HL-60/S4 treated with phorbol 12-myristate 13-acetate at 8.2 ng/mL for 4 days and 3 days (cell line): ENCODE results near the gene SSNA1.

Experiments
- in situ Hi-C: fragments of 300-500 bp; cut with MboI; formaldehyde crosslinking; loops from 2 replicates; pipeline ENCODE4 v1.15.0; 2022; ENCODE audit warnings: low sequenced_read_pairs

SSNA1 gene

DNA sequence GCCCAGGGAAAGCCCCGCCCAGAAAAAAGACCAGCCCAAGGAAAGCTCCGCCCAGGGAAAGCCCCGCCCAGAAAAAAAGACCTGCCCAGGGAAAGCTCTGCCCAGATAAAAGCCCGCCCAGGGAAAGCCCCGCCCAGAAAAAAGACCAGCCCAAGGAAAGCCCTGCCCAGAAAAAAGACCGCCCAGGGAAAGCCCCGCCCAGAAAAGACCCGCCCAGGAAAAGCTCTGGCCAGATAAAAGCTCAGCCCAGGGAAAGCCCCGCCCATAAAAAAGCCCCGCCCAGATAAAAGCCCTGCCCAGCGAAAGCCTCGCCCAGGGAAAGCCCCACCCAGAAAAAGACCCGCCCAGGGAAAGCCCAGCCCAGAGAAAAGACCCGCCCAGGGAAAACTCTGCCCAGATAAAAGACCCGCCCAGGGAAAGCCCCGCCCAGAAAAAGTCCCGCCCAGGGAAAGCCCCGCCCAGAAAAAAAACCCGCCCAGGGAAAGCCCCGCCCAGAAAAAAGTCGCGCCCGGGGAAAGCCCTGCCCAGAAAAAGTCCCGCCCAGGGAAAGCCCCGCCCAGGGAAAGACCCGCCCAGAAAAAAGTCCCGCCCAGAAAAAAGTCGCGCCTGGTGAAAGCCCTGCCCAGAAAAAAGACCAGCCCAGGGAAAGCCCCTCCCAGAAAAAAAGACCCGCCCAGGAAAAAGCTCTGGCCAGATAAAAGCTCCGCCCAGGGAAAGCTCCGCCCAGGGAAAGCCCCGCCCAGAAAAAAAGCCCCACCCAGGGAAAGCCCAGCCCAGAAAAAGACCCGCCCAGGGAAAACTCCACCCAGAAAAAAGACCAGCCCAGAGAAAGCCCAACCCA, 37.6 kb upstream of the SSNA1 start:
- in situ Hi-C loops, result no loop called here

GRCh38 chr9:137152844-137153405, 35.6 kb upstream of the SSNA1 start:
- in situ Hi-C loops, result no loop called here

- in situ Hi-C loops, result no loop called here
Observed at GRCh38 chr9:137156567-137157375, 31.7 kb upstream of the SSNA1 start.

DNA sequence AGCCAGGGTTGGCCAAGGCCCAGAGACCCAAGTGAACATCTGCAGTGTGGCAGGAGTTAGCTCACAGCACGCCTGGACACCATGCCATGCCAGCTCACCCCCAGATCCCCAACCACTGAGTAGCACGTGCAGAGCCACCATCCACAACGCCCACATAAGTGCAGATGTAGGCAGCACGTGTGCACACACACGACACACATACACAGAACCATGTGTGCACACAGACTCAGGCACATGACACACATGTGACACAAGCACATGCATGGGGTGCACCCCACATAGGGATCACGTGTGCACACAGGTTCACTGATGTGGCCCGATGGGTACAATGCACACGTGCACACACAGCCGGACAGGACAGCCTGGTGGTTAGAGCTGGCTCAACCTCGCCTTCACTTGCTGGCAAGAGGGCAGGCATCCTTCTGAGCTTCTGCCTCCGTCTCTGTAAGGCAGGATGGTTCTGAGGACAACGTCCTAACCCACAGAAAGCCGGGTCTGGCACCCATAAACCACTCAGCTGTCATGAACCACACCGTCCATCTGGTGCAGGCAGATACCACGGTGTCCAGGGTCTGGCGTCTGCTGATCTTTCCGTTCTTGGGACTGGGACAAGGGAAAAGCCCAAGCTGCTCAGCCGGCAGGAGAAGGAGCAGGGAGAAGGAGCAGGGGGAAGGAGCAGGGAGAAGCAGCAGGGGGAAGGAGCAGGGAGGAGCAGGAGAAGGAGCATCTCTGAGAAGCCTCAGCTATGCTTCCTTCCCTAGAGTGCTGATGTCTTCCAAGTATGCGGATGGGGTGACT, 30.7 kb upstream of the SSNA1 start:
- in situ Hi-C loops, result no loop called here

DNA sequence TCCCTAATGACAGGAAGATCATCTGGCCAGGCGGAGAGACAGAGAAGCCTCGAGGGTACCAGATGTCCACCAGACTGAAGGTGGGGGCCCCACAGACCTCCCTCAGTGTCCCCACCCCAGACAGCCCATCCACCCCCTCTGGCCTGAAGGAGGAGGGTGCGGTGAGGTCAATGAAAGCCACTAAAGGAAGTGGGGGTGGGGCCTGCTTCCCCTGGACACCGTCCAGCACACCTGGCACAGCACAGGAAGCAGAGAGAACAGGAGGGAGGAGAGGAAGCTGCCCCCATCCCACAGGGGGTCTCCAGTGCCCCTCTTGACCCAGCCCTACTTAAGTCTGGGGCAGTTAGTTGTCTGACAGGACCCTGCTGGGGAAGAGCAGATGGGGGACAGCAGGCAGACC, 29.9 kb upstream of the SSNA1 start:
- in situ Hi-C loops, result no loop called here

GRCh38 chr9:137159105-137160053, 29.1 kb upstream of the SSNA1 start:
- in situ Hi-C loops, result no loop called here

DNA sequence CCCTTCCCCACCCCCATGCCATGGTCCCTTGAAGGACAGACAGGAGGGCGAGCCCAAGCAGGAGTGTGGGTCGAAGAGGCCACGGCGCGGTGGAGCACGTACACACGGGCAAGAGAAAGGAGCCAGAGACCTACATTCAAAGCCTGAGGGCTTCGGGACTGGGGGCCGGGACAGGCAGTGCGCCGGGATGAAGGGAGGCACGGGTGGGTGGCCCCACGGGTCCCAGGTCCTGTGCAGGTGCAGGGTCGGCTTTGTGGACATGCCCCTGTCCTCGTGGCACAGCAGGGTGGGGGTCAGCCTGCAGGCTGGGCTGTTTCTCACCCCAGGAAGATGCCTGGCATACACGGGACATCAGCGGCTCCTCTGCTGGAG, 28.4 kb upstream of the SSNA1 start:
- in situ Hi-C loops, result no loop called here

DNA sequence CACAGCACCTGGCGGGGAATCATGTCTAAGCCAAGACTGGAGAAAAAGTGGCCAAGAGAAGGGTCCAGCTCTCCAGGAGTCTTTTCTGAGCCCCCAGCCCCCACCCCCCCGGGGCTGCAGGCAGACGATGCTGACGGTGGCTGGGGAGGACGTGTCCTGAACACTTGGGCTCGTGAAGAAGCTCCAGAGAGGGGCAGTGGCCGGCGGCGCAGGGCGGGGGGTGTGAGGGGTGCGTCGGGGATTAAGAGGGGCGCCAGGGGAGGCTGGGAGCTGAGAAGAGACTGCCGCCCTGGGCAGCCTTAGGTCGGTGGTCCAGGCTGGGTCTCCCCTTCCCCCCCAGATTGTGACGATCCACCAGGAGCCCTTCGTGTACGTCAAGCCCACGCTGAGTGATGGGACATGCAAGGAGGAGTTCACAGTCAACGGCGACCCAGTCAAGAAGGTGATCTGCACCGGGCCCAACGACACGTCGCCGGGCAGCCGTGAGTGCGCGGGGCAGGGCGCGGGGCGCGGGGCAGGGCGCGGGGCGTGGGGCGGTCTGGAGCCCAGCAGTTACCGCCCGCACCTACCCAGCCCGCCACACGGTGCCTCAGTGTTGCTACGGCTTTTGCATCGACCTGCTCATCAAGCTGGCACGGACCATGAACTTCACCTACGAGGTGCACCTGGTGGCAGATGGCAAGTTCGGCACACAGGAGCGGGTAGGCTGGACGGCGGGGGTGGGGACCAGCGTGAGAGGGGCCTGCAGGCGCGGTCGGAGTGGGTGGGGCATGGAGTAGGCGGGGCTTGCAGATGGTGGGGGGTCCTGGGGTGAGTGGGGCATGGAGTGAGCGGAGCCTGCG, 27.5 kb upstream of the SSNA1 start:
- in situ Hi-C loops, result no loop called here

GRCh38 chr9:137161558-137162486, 26.7 kb upstream of the SSNA1 start:
- in situ Hi-C loops, result no loop called here

GRCh38 chr9:137162505-137163364, 25.7 kb upstream of the SSNA1 start:
- in situ Hi-C loops, result no loop called here

DNA sequence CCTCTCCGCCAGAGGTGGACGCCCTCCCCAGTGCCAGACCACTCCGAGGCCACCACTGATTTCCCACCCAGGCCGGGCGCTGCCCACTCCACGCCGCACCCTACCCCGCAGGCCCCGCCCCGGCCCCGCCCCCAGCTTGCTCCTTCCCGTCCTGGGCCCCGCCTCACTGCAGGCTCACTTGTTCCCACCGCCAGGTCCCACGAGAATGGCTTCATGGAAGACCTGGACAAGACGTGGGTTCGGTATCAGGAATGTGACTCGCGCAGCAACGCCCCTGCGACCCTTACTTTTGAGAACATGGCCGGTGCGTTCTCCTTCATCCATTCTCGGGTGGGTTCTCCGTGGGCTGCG, 25.1 kb upstream of the SSNA1 start:
- in situ Hi-C loops, result no loop called here

DNA sequence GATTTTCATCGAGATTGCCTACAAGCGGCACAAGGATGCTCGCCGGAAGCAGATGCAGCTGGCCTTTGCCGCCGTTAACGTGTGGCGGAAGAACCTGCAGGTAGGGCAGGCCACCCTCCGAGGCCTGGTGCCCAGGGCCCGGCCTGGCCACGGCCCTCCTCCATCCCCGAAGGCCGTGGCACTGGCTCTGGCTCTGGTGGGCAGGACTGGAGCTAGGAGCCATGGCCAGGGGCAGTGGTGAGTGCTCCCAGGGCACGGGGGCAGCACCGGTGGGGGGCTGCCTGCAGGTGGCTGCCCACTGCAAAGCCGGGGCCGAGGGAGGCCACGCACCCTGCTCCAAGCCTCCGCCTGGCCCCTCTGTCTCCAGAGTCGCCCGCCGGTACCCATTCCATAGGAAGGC, 24.7 kb upstream of the SSNA1 start:
- in situ Hi-C loops, result no loop called here

- in situ Hi-C loops, result no loop called here
Observed at GRCh38 chr9:137164370-137165249, 23.9 kb upstream of the SSNA1 start.

DNA sequence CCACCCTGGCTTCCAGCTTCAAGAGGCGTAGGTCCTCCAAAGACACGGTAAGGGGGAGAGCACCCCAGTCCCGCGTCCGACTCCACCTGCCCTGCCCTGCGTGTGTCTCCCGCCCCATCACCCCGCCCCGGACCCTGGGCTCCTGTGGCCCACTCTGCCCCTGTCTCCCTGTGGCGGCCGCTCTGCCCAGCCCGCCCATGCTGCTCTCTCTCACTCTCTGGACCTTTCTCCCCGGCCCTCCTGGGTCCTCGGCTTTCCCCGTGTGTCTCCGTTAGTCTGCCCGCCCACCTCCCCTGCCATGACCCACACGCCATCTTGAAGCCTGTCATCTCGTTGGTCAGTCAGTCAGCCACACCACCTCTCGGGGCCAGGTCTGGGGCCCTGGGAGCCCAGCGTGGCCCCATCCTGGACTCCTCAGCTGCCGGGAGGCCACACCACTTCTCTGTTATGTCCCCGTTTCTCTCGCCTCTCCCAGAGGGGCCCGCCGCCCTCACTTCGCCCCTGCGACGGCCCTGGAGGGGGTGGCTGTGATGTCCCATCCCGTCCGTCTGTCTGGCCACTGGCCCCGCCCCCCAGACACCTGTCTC, 23.1 kb upstream of the SSNA1 start:
- in situ Hi-C loops, result no loop called here

DNA sequence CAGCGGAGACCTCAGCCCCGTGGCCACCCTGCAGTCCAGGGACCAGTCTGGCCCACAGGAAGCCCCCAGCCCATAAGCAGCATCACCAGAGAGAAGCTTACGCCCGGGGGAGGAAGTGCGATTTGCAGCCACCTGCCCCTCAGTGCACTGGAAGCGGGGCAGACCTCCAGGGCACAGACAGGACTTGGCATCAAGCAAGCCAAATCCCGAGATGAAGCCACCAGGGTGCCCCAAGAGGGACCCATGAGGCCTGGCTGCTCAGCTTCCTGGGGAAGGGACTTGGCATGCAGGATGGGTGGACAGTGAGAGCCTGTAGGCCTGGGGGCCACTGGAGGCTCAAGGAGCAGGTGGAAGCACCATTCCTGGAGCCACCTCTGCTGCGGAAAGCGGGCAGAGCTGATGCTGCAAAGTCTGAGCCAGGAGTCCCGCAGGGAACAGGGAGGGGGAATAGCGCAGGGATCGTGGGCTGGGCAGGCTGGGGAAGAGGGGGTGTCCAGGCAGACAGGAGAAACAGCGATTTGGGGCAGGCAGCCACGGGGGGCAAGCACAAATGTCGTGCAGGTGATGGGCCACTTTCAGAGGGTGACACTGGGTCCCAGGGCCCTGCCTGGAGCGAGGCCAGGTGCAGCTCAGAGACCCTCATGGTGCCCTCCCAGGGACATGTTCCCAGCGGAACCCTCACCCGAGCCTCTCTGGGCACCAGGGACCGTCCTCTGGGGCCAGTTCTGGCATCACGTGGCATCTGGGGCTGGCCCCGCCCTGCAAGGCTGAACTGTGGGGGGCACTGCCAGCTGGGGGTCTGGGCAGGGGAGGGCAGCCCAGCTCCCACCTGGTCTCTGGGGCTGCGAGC, 21.9 kb upstream of the SSNA1 start:
- in situ Hi-C loops, result no loop called here
